ENCODE results near the gene ZCCHC24.

Gene ZCCHC24

DNA sequence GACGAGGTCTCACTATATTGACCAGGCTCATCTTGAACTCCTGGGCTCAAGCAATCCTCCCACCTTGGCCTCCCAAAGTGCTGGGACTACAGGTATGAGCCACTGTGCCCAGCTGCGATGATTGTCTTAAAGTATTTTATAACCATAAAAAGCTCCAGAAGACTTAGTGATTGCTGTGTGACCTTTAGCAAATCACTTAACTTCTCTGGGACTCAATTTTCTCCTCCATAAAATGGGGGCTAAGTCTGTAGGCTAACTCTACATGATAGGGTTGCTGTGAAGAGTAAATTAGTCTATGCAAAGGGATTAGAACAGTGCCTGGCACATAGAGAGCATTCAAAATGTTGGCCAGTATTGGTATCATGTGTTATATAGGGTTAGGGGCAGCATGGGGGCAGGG lies 55.4 kb downstream of the ZCCHC24 start:
- Histone ChIP-seq H3K4me1 (ENCODE audit: control insufficient read depth, insufficient read depth, low read length) (no peaks in the 10 kb centered on the region), H3K9ac (ENCODE audit: low read depth, low read length) (no peak overlapping the region), H3K4me2 (ENCODE audit: low read length) (no peak overlapping the region), H3K9me3 (replicated peaks; ENCODE audit: low read length) (no peaks in the 10 kb centered on the region), H3K36me3 (ENCODE audit: insufficient read depth, low read length) (peaks cover 20% of the 10 kb centered on the region), H3K27me3 (ENCODE audit: control insufficient read depth, insufficient read depth, low read length) (no peaks in the 10 kb centered on the region), H3K4me3 (ENCODE audit: low read length) (no peak overlapping the region)

DNA sequence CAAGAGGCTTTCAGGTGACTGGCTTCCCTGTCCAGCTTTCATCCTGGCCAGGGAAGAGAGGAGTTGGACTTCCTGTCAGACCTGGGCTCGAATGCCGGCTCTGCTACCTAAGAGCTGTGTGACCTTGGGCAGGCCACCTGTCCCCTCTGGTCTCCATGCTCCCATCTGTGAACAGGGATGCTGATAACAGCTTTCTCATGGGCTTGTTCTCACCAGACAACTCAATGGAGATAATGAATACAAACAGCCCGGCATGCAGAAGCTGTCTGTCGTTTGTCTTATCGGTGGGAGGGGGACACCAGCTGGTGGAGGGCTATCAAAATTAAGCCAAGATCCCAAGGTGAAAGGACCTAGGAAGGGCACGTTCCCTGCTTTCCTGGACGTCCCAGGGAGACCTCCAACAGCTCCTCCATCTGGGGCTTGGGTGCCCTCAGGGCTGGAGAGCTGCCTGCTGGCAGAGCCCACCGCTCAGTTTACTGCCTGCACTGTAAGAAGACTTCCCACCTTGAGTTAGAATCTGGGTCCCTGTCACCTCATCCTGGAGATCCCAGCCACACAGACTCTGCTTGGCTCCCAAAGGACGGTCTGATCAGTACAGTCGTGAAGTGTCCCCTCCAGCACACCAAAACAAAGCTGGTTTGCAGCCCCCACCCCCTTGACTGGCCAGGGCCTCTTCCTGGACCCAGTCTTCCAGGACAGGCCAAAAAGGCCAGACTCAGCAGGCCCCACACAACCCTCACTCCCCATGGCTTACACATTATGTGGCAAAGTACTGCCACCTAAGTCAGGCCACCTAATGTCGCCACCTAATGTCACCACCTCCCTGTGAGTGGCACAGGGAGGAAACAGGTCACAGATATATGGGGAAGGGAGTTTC lies 57.2 kb downstream of the ZCCHC24 start:
- Histone ChIP-seq H3K4me2 (ENCODE audit: low read length) (no peak overlapping the region), H3K4me3 (ENCODE audit: low read length) (no peak overlapping the region), H3K9ac (ENCODE audit: low read depth, low read length) (no peak overlapping the region), H3K9me3 (replicated peaks; ENCODE audit: low read length) (no peaks in the 10 kb centered on the region), H3K4me1 (ENCODE audit: control insufficient read depth, insufficient read depth, low read length) (no peaks in the 10 kb centered on the region), H3K27me3 (ENCODE audit: control insufficient read depth, insufficient read depth, low read length) (no peaks in the 10 kb centered on the region), H3K36me3 (ENCODE audit: insufficient read depth, low read length) (peaks cover 13% of the 10 kb centered on the region)

DNA sequence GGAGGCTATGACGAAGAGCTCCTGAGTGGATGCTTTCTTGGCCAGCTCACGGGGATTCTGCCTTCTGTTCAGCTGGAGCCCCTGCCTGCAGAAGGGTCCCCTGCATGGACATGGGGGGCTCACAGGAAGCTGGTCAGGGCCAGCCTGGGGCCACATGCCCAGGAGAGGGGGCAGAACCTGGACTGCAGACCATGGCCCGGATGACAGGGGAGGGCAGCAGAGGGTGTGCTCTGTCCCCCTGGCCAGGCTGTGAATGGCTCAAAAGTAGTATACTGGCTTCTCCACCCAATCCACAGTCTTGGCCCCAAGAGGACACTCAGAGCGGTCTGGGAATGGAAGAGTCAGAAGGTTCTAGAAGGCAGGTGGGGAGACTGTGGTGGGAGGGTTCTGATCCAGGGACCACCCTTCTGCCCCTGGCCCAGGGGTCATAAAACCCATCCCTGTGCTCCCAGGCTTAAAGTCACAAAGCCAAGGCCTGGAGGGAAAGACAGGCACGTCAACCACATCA lies 57.9 kb downstream of the ZCCHC24 start:
- Histone ChIP-seq H3K4me2 (ENCODE audit: low read length) (no peak overlapping the region), H3K36me3 (ENCODE audit: insufficient read depth, low read length) (peaks cover 8% of the 10 kb centered on the region), H3K27me3 (ENCODE audit: control insufficient read depth, insufficient read depth, low read length) (no peaks in the 10 kb centered on the region), H3K9ac (ENCODE audit: low read depth, low read length) (no peak overlapping the region), H3K4me3 (ENCODE audit: low read length) (no peak overlapping the region), H3K4me1 (ENCODE audit: control insufficient read depth, insufficient read depth, low read length) (peaks cover 3% of the 10 kb centered on the region), H3K9me3 (replicated peaks; ENCODE audit: low read length) (no peaks in the 10 kb centered on the region)

DNA sequence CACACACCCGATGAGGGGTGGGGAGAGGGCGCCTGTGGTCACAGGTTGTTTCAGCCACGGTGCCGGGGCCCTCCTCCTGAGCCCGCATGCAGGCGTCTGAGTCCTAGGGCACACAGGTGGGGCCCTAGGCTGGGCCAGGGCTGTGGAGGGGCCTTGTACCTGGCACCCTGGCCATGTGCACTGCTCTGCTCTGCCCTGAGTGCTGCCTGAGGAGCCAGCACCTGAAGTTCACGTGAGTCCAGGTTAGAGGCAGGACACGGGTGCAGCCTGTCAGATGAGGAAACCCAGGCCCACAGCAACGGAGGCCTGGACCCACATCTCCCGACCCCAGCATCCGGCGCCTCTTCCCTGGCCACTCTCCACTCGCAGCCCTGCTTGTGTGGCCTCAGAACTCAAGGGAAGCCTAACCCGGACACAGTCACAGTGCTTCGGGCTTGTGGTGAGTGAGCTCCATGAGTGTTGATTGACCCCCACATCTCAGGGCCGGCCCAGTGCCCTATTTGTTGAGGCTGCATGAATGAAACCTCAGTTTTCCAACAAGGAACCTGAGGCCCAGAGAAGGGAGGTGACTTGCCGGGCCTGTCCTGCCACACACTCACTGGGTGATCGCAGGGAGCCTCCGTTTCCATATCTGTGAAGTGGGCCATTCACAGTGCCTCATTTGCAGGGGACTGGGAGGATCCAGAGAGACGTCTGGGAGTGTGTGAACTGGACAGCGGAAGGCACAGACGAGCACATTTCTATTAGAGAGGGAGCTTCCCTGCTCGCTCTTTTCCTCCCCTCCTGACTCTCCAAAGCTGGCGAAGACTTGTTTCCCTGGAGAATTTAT lies 58.6 kb downstream of the ZCCHC24 start:
- peaks cover 8% of the 10 kb centered on the region for H3K36me3 ChIP-seq (ENCODE audit: insufficient read depth, low read length)

DNA sequence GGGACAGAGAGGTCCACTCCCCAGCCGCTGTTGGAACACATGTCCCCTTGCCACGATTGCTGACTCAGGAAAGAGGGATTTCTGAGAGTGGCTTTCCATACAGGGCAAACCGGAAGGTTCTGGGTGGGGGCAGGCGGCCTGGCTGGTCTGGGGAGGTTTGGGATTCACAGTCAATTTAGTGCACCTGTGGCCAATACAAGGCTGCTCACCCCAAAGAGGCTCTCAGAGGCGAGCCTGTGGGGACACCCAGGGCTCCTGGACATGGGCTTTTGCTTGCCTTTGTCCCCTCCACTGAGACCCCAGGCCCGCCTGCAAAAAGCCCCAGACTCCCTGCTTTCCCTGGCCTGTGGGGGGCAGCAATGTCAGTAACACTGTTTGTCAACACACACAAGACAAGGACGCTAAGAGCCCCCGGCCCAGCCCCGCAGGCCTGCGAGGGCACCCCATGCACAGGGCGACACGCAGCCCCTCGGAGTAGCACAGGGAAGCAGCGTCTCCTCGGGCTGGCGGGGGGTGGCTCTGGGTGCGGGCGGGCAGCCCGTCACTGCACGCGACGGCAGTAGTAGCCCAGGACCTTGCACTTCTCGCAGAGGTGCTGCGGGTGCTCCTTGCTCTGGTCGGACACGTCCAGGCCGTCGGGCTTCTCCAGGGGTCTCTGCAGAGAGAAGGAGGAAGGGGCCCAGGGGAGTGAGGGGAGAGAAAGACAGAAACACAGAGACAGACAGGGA lies 59.5 kb downstream of the ZCCHC24 start:
- no peak overlapping the region for H3K4me2 ChIP-seq (ENCODE audit: low read length)
- H3K4me3 ChIP-seq (ENCODE audit: low read length): no peak overlapping the region
- H3K9me3 ChIP-seq (replicated peaks; ENCODE audit: low read length): no peaks in the 10 kb centered on the region
- peaks cover 19% of the 10 kb centered on the region for H3K4me1 ChIP-seq (ENCODE audit: control insufficient read depth, insufficient read depth, low read length)
- no peaks in the 10 kb centered on the region for H3K27me3 ChIP-seq (ENCODE audit: control insufficient read depth, insufficient read depth, low read length)
- peaks cover 8% of the 10 kb centered on the region for H3K36me3 ChIP-seq (ENCODE audit: insufficient read depth, low read length)
- H3K9ac ChIP-seq (ENCODE audit: low read depth, low read length): no peak overlapping the region

More for the DNA sequence above, 58.6 kb downstream of the ZCCHC24 start:
- H3K27me3 ChIP-seq (ENCODE audit: control insufficient read depth, insufficient read depth, low read length): no peaks in the 10 kb centered on the region
- peaks cover 10% of the 10 kb centered on the region for H3K4me1 ChIP-seq (ENCODE audit: control insufficient read depth, insufficient read depth, low read length)
- no peak overlapping the region for H3K4me2 ChIP-seq (ENCODE audit: low read length)
- H3K4me3 ChIP-seq (ENCODE audit: low read length): no peak overlapping the region
- no peaks in the 10 kb centered on the region for H3K9me3 ChIP-seq (replicated peaks; ENCODE audit: low read length)
- H3K9ac ChIP-seq (ENCODE audit: low read depth, low read length): no peak overlapping the region

DNA sequence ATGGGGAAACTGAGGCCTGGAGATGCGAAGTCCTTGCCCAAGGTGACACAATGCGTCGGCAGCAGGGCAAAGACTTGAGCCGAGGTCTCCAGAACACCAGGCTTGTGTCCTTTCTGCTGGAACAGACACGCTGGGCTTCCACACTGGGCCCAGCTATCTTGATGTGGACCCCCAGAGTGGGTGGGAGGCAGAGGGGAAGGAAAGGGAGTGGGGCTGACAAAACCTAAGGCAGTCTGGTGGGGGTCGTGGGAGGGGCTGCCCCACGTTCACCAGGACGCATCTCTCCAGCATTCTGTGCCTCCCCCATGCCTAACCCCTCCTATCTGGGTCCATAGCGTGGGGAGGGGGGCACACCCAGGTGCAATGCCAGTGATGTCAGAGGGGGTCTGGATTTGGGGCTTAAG lies 60.0 kb downstream of the ZCCHC24 start:
- H3K27me3 ChIP-seq (ENCODE audit: control insufficient read depth, insufficient read depth, low read length): no peaks in the 10 kb centered on the region
- H3K9me3 ChIP-seq (replicated peaks; ENCODE audit: low read length): no peaks in the 10 kb centered on the region
- peaks cover 24% of the 10 kb centered on the region for H3K4me1 ChIP-seq (ENCODE audit: control insufficient read depth, insufficient read depth, low read length)
- H3K36me3 ChIP-seq (ENCODE audit: insufficient read depth, low read length): peaks cover 8% of the 10 kb centered on the region
- H3K9ac ChIP-seq (ENCODE audit: low read depth, low read length): no peak overlapping the region
- H3K4me2 ChIP-seq (ENCODE audit: low read length): no peak overlapping the region
- H3K4me3 ChIP-seq (ENCODE audit: low read length): no peak overlapping the region

DNA sequence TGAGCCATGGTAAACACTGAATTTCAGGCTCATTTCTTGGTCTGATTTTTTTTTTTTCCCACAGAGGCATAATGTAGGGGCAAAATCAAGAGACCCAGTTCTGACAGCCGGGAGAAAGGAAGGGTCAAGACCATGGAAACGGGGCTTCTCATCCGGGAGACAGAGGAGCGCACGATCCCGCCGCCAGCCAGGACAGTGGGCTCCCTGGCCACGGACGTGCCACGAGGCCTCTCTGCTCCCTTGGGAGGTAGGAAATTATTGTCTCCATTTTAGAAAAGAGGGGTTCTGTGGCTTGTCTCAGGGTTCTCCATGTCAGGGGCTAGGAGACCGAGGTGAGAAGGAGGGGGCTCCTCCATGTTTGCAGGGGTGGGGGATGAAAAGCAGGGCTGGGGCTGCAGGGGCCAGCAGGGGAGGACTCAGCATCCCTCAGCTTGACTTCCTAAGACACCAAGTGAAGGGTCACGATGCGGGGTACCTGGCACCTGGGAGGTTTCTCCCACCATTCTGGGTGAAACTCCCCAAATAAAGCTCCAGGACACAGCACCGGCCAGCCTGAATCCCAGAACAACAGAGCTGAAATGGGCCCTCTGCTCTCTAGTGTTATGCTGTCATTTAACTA lies 60.5 kb downstream of the ZCCHC24 start:
- Histone ChIP-seq H3K36me3 (ENCODE audit: insufficient read depth, low read length) (peaks cover 8% of the 10 kb centered on the region), H3K4me3 (ENCODE audit: low read length) (no peak overlapping the region), H3K4me2 (ENCODE audit: low read length) (no peak overlapping the region), H3K27me3 (ENCODE audit: control insufficient read depth, insufficient read depth, low read length) (no peaks in the 10 kb centered on the region), H3K9ac (ENCODE audit: low read depth, low read length) (no peak overlapping the region), H3K9me3 (replicated peaks; ENCODE audit: low read length) (no peaks in the 10 kb centered on the region), H3K4me1 (ENCODE audit: control insufficient read depth, insufficient read depth, low read length) (peaks cover 29% of the 10 kb centered on the region)

DNA sequence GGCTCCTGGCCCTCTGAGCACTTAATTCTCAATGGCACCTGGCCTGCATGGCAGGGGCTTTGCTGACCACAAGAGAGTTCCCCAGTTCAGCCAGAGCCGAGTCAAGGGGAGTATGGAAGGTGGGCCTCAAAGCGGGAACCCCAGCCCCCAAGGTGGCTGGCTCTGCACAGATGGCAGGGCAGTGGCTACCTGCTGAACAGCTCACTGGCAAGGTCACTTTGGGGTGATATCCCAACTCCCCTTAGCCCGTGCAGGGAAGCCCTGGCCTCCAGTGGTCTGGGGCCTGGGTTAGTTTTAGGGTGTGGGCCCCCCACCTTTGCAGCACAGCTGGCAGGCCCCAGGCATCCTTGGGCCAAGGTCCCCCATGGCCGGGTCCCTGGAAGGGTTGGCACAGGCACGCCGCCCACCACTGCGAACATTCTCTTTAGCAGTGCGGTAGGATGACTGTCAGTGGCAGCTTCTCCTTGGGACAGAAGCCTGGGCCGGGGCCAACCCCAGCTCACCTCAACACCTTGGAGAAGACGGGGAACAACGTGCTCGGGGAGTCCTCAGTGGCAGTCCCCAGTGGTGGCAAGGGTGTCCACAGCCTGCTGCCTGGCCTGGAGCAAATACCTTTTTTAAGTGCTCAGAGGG lies 61.3 kb downstream of the ZCCHC24 start:
- Histone ChIP-seq H3K9me3 (replicated peaks; ENCODE audit: low read length) (no peaks in the 10 kb centered on the region), H3K4me2 (ENCODE audit: low read length) (no peak overlapping the region), H3K27me3 (ENCODE audit: control insufficient read depth, insufficient read depth, low read length) (no peaks in the 10 kb centered on the region), H3K4me1 (ENCODE audit: control insufficient read depth, insufficient read depth, low read length) (peaks cover 37% of the 10 kb centered on the region), H3K4me3 (ENCODE audit: low read length) (no peak overlapping the region), H3K9ac (ENCODE audit: low read depth, low read length) (no peak overlapping the region), H3K36me3 (ENCODE audit: insufficient read depth, low read length) (peaks cover 8% of the 10 kb centered on the region)

DNA sequence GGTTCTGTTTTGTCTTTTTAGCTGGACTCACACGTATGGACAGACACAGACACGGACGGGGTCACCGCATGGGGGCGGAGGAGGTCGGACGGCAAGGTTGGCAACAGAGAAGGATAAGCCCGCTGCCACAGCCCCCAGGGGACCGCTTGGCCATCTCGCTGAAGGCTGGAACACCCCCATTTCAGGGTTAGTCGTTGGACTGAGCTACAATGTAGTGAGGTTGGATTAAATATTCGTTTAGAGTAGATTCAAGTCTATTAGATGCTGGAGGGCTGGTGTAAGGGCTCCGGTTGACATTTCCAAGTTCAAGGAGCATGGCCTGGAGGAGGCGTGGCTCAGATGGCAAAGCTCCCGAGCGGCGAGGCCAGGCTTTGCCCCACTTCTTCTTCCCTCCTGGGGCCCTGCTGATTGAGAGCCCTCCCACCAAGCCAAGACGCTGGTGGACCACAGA lies 62.9 kb downstream of the ZCCHC24 start:
- H3K27me3 ChIP-seq (ENCODE audit: control insufficient read depth, insufficient read depth, low read length): no peaks in the 10 kb centered on the region
- H3K9ac ChIP-seq (ENCODE audit: low read depth, low read length): no peak overlapping the region
- peaks cover 38% of the 10 kb centered on the region for H3K4me1 ChIP-seq (ENCODE audit: control insufficient read depth, insufficient read depth, low read length)
- H3K4me2 ChIP-seq (ENCODE audit: low read length): no peak overlapping the region
- H3K4me3 ChIP-seq (ENCODE audit: low read length): no peak overlapping the region
- H3K9me3 ChIP-seq (replicated peaks; ENCODE audit: low read length): no peaks in the 10 kb centered on the region
- peaks cover 5% of the 10 kb centered on the region for H3K36me3 ChIP-seq (ENCODE audit: insufficient read depth, low read length)

DNA sequence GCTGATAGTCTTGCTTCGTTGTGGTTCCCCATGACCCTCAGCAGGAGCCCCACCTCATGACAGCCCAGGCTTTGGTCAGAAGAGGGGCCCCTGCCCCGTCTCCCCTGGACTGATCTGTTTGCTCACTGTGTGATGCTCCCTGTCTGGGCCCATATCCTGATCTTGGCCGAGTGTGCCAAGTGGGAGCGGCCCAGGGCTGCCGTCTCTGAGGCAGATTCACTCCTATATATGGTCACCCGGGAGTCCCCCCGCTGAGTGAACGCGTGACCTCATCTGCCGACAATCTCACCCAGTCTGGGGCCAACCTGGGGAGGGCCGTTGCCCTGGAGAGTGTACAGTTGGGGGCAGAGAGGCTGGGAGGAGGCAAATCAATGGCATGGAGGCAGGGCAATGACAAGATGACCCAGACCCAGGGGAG lies 63.6 kb downstream of the ZCCHC24 start:
- H3K36me3 ChIP-seq (ENCODE audit: insufficient read depth, low read length): peaks cover under 1% of the 10 kb centered on the region
- no peaks in the 10 kb centered on the region for H3K27me3 ChIP-seq (ENCODE audit: control insufficient read depth, insufficient read depth, low read length)

More for the DNA sequence above, 63.6 kb downstream of the ZCCHC24 start:
- H3K4me3 ChIP-seq (ENCODE audit: low read length): no peak overlapping the region
- H3K9ac ChIP-seq (ENCODE audit: low read depth, low read length): peak overlapping the region; percentile 27
- H3K9me3 ChIP-seq (replicated peaks; ENCODE audit: low read length): no peaks in the 10 kb centered on the region
- H3K4me1 ChIP-seq (ENCODE audit: control insufficient read depth, insufficient read depth, low read length): peaks cover 38% of the 10 kb centered on the region
- H3K4me2 ChIP-seq (ENCODE audit: low read length): peak overlapping the region; percentile 45
